Activated naive CD4-positive, alpha-beta T cell (primary cell): ENCODE data around the gene MRPS6.
A peak's percentile ranks its signal among the peaks of the same experiment; 100 is the strongest.

Experiments used
- DNase-seq, 4 experiments: peaks; one replicate each; lab custom pipeline; 2025; lab: John Stamatoyannopoulos, UW

MRPS6 gene

GRCh38 chr21:34100790-34101189, 27.4 kb downstream of the MRPS6 start:
- no peak for DNase-seq

GRCh38 chr21:34105947-34106541, 32.7 kb downstream of the MRPS6 start:
- no peak for DNase-seq

- no peak for DNase-seq
Observed at GRCh38 chr21:34107606-34108005, 34.2 kb downstream of the MRPS6 start.

- DNase-seq: no peak
Observed at GRCh38 chr21:34109075-34109474, 35.7 kb downstream of the MRPS6 start.

GRCh38 chr21:34110594-34111202, 37.3 kb downstream of the MRPS6 start:
- no peak for DNase-seq

- DNase-seq: no peak
Observed at GRCh38 chr21:34112316-34113033, 39.1 kb downstream of the MRPS6 start.

GRCh38 chr21:34113842-34114241, 40.5 kb downstream of the MRPS6 start:
- DNase-seq: no peak

GRCh38 chr21:34115160-34115559, 41.8 kb downstream of the MRPS6 start:
- no peak for DNase-seq

- no peak for DNase-seq
Observed at GRCh38 chr21:34116569-34116968, 43.2 kb downstream of the MRPS6 start.

GRCh38 chr21:34120867-34121266, 47.5 kb downstream of the MRPS6 start:
- no peak for DNase-seq

- no peak for DNase-seq
Observed at GRCh38 chr21:34122047-34122446, 48.7 kb downstream of the MRPS6 start.

GRCh38 chr21:34123609-34124008, 50.2 kb downstream of the MRPS6 start:
- DNase-seq: no peak

GRCh38 chr21:34126269-34126668, 52.9 kb downstream of the MRPS6 start:
- peak in 1 of 4 experiments; percentile 1 for DNase-seq

GRCh38 chr21:34126691-34127090, 53.3 kb downstream of the MRPS6 start:
- no peak for DNase-seq

- no peak for DNase-seq
Observed at GRCh38 chr21:34128124-34128523, 54.7 kb downstream of the MRPS6 start.

- no peak for DNase-seq
Observed at GRCh38 chr21:34128674-34129038, 55.3 kb downstream of the MRPS6 start.

GRCh38 chr21:34129039-34129891, 55.9 kb downstream of the MRPS6 start:
- peak in 3 of 4 experiments; percentile 9 to 50 (median 26) for DNase-seq

GRCh38 chr21:34129901-34130715, 56.7 kb downstream of the MRPS6 start:
- DNase-seq: no peak

GRCh38 chr21:34130716-34130985, 57.3 kb downstream of the MRPS6 start:
- DNase-seq: no peak

- no peak for DNase-seq
Observed at GRCh38 chr21:34131586-34131985, 58.2 kb downstream of the MRPS6 start.

- DNase-seq: peak in 1 of 4 experiments; percentile 2
Observed at GRCh38 chr21:34132202-34132601, 58.8 kb downstream of the MRPS6 start.

GRCh38 chr21:34132926-34133325, 59.5 kb downstream of the MRPS6 start:
- DNase-seq: no peak
